HUES6 (cell line): Measurements from ENCODE around the gene ELANE.
"Not testable (repeated sequence)": the region's sequence is repeated elsewhere in the genome, so short reads cannot be mapped to it uniquely, and the experiment has no call there.

ENCODE experiments used
- H3K27ac ChIP-seq: 2 replicates; pipeline ENCODE4 v1.7.0; 2013; ENCODE audit warnings: low read depth, mild to moderate bottlenecking, low read length, inconsistent platforms
- H3K27me3 ChIP-seq: 2 replicates; pipeline ENCODE4 v1.6.1; 2013; ENCODE audit warnings: low read length; ENCODE audit not compliant: control insufficient read depth, insufficient read depth
- H3K36me3 ChIP-seq: 2 replicates; pipeline ENCODE4 v1.6.1; 2013; ENCODE audit warnings: low read length; ENCODE audit not compliant: control insufficient read depth, insufficient read depth
- H3K4me1 ChIP-seq: 2 replicates; pipeline ENCODE4 v1.6.1; 2013; ENCODE audit warnings: low read length; ENCODE audit not compliant: control insufficient read depth, insufficient read depth
- H3K4me3 ChIP-seq: 2 replicates; pipeline ENCODE4 v1.5.1; 2013; ENCODE audit warnings: low read depth, low read length
- H3K9ac ChIP-seq: one replicate; pipeline ENCODE4 v1.6.1; 2013; ENCODE audit warnings: mild to moderate bottlenecking, low read length
- H3K9me3 ChIP-seq: 2 replicates; pipeline ENCODE4 v1.6.1; 2013; ENCODE audit warnings: low read depth, low read length; ENCODE audit not compliant: control insufficient read depth, insufficient read depth

ELANE gene

GRCh38 chr19:887072-887471, 35.0 kb downstream of the ELANE start:
- Histone ChIP-seq H3K4me1 (no peaks in the 10 kb centered on the region), H3K4me3 (no peak overlapping the region), H3K9me3 (no peaks in the 10 kb centered on the region), H3K27ac (no peak overlapping the region), H3K9ac (no peak overlapping the region), H3K27me3 (no peaks in the 10 kb centered on the region), H3K36me3 (peaks cover 76% of the 10 kb centered on the region)

GRCh38 chr19:887599-887998, 35.5 kb downstream of the ELANE start:
- H3K36me3 ChIP-seq = peaks cover 71% of the 10 kb centered on the region
- H3K4me1 ChIP-seq = no peaks in the 10 kb centered on the region
- H3K27me3 ChIP-seq = no peaks in the 10 kb centered on the region
- H3K9ac ChIP-seq = no peak overlapping the region
- H3K27ac ChIP-seq = no peak overlapping the region
- H3K9me3 ChIP-seq = no peaks in the 10 kb centered on the region
- no peak overlapping the region for H3K4me3 ChIP-seq

- Histone ChIP-seq H3K27me3 (no peaks in the 10 kb centered on the region), H3K9ac (no peak overlapping the region), H3K4me3 (no peak overlapping the region), H3K36me3 (peaks cover 61% of the 10 kb centered on the region), H3K4me1 (no peaks in the 10 kb centered on the region), H3K9me3 (no peaks in the 10 kb centered on the region), H3K27ac (no peak overlapping the region)
Observed at GRCh38 chr19:888581-889385, 36.7 kb downstream of the ELANE start.

- no peaks in the 10 kb centered on the region for H3K27me3 ChIP-seq
- H3K27ac ChIP-seq = no peak overlapping the region
- no peak overlapping the region for H3K9ac ChIP-seq
- no peaks in the 10 kb centered on the region for H3K4me1 ChIP-seq
- no peaks in the 10 kb centered on the region for H3K9me3 ChIP-seq
- peaks cover 52% of the 10 kb centered on the region for H3K36me3 ChIP-seq
- no peak overlapping the region for H3K4me3 ChIP-seq
Observed at GRCh38 chr19:889662-890295, 37.7 kb downstream of the ELANE start.

DNA sequence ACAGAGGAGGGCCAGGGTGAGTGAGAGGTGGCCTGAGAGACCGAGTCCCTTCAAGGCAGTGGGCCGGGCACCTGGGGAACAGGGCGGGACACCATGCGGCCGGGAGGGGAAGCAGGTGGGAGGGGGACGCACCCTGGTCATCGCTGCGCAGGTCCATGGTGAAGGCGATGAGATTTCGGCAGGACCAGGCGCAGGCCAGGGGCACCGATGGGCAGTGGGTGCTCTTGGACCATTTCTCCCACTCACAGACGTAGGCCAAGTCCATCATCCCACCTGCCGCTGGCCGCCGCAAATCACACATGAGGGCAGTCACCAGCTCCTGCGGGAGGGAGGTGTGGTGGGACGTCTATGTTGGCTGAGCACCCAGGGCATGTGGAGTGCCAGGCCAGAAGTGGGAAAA, 38.7 kb downstream of the ELANE start:
- Histone ChIP-seq H3K4me1 (peaks cover 5% of the 10 kb centered on the region; the same call in 1 of the 2 replicates), H3K36me3 (peaks cover 42% of the 10 kb centered on the region), H3K9ac (no peak overlapping the region), H3K27ac (no peak overlapping the region), H3K9me3 (no peaks in the 10 kb centered on the region), H3K27me3 (no peaks in the 10 kb centered on the region), H3K4me3 (no peak overlapping the region)

DNA sequence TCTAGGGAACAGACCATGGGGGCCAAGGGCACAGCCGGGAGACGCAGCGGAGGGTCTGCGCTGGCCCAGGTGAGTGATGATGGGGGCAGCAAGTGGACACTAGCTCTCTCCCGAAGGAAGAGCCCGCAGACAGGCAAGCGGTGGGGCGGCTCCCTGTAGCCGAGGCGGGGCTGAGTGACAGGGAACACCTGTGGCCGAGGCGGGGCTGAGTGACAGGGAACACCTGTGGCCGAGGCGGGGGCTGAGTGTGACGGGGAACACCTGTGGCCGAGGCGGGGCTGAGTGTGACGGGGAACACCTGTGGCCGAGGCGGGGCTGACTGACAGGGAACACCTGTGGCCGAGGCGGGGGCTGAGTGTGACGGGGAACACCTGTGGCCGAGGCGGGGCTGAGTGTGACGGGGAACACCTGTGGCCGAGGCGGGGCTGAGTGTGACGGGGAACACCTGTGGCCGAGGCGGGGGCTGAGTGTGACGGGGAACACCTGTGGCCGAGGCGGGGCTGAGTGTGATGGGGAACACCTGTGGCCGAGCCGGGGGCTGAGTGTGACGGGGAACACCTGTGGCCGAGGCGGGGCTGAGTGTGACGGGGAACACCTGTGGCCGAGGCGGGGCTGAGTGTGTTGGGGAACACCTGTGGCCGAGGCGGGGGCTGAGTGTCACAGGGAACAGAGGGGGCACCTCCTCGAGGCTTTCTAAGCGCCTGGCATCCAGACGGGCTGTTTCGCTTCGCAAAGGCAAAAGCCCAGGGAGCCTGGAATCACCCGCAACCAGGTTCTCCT, 39.5 kb downstream of the ELANE start:
- not testable (repeated sequence) for H3K27ac ChIP-seq, H3K4me1 ChIP-seq, H3K27me3 ChIP-seq, H3K9me3 ChIP-seq
- H3K4me3 ChIP-seq = peak overlapping the region; percentile 92
- peaks cover 35% of the 10 kb centered on the region for H3K36me3 ChIP-seq
- H3K9ac ChIP-seq = peak overlapping the region; percentile 48

GRCh38 chr19:892243-892893, 40.3 kb downstream of the ELANE start:
- Histone ChIP-seq H3K9ac (peak overlapping the region; percentile 48), H3K27me3 (no peaks in the 10 kb centered on the region), H3K27ac (no peak overlapping the region), H3K4me1 (peaks cover 5% of the 10 kb centered on the region; the same call in 1 of the 2 replicates), H3K4me3 (peak overlapping the region; percentile 92), H3K36me3 (peaks cover 30% of the 10 kb centered on the region), H3K9me3 (no peaks in the 10 kb centered on the region)

GRCh38 chr19:892894-893689, 41.0 kb downstream of the ELANE start, which contains the start of the genes MED16 and RNU6-9:
Gene MED16, minus strand, starts transcription at chr19:893187. Its CDS starts 2,056 bp downstream, at chr19:891131.
Gene RNU6-9, plus strand, starts transcription at chr19:893484.
- H3K36me3 ChIP-seq = peaks cover 27% of the 10 kb centered on the region
- peaks cover 5% of the 10 kb centered on the region; the same call in 1 of the 2 replicates for H3K4me1 ChIP-seq
- H3K4me3 ChIP-seq = peak within 1 kb of the TSS; percentile 92
- H3K9me3 ChIP-seq = no peaks in the 10 kb centered on the region
- peak within 1 kb of the TSS; percentile 97 for H3K27ac ChIP-seq
- no peaks in the 10 kb centered on the region for H3K27me3 ChIP-seq
- peak within 1 kb of the TSS; percentile 91 for H3K9ac ChIP-seq

- peaks cover 15% of the 10 kb centered on the region for H3K4me1 ChIP-seq
- H3K27ac ChIP-seq = no peak overlapping the region
- no peak overlapping the region for H3K4me3 ChIP-seq
- no peak overlapping the region for H3K9ac ChIP-seq
- H3K36me3 ChIP-seq = peaks cover 16% of the 10 kb centered on the region
- no peaks in the 10 kb centered on the region for H3K9me3 ChIP-seq
- no peaks in the 10 kb centered on the region for H3K27me3 ChIP-seq
Observed at GRCh38 chr19:896434-896833, 44.3 kb downstream of the ELANE start.

DNA sequence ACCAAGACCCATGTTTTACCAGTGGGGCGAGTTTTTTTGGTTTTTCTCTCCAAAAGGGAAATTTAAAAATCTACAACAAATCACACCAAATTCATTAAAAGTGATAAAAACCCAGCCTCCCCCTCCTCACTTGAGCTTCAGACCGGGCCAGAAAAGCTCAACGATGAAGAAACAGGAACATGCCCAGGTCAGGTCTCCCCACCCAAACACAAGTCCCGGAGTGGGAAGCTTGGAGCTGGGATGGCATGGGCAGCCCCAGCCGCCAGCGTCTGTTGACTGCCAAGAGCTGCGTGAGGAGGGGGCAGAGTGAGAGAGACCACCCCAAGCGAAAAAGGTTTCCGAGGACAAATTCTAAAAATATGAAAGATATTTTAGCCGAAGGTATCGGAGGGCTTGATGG, 44.9 kb downstream of the ELANE start:
- Histone ChIP-seq H3K9me3 (no peaks in the 10 kb centered on the region), H3K27me3 (no peaks in the 10 kb centered on the region), H3K9ac (no peak overlapping the region), H3K4me1 (peaks cover 15% of the 10 kb centered on the region), H3K36me3 (peaks cover 16% of the 10 kb centered on the region), H3K27ac (no peak overlapping the region), H3K4me3 (no peak overlapping the region)
